Esophagus squamous epithelium (tissue), 4 donors: Measurements from ENCODE around the gene BAG5.

ENCODE experiments used
- CTCF ChIP-seq, 6 experiments: fragments of 450-650 bp in 4 of 6; fragments of 200-600 bp in 2 of 6; sonication (generic) in 2 of 6; IDR thresholded peaks; one replicate each; pipeline ENCODE4 v1.5.1; 2016 to 2019; ENCODE audit warnings: antibody characterized with exemption in 6 of 6, mild to moderate bottlenecking in 4 of 6, moderate library complexity in 4 of 6
- POLR2A ChIP-seq, 4 donors: fragments of 450-650 bp; IDR thresholded peaks; one replicate each; pipeline ENCODE4 v1.6.1; 2017; ENCODE audit warnings: antibody characterized with exemption in 4 of 4, mild to moderate bottlenecking in 4 of 4, moderate library complexity in 3 of 4

GRCh38 chr14:103581206-103581605, 18.7 kb upstream of the BAG5 start:
- TF ChIP-seq CTCF (IDR thresholded peaks at IDR 0.05) (no peak), POLR2A (IDR thresholded peaks at IDR 0.05) (no peak)
